ENCODE results near the gene OLFML1.

OLFML1 gene

DNA sequence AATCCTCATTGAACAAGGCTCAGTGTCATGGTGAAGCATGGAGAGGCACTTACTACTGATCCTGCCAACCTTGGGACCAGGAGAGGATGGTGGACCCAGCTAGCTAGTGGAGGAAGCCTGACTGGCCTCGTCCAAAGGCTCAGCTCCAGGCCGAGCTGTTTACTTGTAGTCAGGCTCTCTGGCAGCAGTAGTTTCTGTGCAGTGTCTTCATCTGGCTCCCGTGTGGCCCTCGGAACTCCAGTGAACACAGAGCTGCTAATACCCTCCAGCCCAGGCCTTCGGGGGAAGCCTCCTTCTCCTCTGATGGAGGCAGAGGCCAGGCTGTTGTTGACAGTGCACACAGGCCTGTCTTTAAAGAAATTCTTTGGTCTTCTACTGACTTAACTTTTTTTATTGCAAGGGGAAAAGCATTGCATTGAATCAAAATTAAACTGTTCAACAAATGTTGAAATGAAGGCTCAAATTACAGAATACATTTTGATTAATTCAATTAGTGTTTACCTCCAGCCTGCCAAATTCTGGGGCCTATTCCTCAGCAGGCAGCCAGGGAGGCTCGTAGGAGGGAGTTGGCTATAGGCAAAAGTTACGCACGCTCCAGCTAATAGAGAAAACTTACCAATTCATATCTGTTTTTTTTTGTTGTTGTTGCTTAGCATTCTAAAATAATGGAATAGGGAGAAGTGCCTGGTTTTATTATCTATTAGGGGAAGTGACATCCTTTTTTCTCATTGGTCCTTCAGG lies 47.3 kb downstream of the OLFML1 start:
- TF ChIP-seq, protein P1, sequence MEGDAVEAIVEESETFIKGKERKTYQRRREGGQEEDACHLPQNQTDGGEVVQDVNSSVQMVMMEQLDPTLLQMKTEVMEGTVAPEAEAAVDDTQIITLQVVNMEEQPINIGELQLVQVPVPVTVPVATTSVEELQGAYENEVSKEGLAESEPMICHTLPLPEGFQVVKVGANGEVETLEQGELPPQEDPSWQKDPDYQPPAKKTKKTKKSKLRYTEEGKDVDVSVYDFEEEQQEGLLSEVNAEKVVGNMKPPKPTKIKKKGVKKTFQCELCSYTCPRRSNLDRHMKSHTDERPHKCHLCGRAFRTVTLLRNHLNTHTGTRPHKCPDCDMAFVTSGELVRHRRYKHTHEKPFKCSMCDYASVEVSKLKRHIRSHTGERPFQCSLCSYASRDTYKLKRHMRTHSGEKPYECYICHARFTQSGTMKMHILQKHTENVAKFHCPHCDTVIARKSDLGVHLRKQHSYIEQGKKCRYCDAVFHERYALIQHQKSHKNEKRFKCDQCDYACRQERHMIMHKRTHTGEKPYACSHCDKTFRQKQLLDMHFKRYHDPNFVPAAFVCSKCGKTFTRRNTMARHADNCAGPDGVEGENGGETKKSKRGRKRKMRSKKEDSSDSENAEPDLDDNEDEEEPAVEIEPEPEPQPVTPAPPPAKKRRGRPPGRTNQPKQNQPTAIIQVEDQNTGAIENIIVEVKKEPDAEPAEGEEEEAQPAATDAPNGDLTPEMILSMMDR (conservative IDR thresholded peaks at IDR 0.05): no peak
- no peak overlapping the region for H3K27ac ChIP-seq

DNA sequence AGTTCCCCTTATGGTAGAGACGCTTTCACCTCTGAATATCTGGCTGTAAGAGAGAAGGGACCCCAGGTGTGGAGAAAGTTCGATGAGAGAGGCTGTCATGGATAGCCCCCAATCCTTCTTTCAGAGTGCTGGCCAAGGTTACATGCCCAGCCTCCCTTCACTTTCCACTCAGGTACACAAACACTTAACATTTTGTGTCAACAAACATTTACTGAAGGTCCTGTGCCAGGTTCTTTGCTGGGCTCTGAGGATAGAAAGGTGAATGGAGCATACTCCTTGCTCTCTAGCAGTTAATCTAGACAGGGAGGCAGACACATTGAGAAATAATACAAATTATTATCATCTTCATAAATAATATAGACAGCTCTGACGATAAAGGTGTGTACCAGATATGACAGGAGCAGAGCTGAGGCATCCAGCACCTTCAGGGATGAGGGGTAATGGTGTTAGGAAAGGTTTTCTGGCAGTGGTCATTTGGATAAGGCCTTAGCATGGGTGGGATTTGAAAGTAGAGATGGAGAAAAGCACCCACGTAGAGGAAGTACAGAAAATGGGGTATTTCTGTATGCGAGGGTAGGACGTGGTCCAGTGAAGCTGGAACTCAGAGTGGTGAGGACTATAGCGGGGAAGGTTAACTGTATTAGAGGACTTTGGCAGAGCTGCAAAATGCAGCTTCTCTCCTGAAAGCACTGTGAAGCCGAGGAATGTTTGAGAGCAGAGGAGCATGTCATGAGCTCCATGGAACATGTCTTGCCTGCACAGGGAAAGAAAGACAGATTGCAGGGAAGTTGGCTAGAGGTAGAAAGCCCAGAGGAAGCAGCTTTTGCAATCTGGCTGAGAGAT lies 48.1 kb downstream of the OLFML1 start:
- no peak overlapping the region for H3K27ac ChIP-seq

DNA sequence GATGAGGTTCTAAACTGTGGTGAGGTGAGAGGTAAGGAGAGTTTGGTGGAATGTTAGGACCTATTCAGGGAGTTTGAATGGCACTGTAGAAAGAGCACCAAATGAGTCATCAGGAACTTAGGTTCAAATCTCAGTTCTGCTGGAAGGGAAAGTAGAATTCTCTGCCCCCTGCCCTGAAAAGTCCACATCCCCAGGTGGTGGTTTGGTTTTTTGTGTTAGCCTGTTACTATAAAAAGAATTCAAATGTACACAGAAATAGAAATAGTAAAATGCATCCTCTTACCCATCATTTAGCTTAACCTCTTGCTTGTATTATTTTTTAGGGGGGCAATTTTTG lies 48.7 kb downstream of the OLFML1 start:
- TF ChIP-seq, protein P1 (conservative IDR thresholded peaks at IDR 0.05): no peak
- H3K27ac ChIP-seq: no peak overlapping the region

More for the DNA sequence above, 48.1 kb downstream of the OLFML1 start:
- TF ChIP-seq, protein P1 (conservative IDR thresholded peaks at IDR 0.05): no peak

DNA sequence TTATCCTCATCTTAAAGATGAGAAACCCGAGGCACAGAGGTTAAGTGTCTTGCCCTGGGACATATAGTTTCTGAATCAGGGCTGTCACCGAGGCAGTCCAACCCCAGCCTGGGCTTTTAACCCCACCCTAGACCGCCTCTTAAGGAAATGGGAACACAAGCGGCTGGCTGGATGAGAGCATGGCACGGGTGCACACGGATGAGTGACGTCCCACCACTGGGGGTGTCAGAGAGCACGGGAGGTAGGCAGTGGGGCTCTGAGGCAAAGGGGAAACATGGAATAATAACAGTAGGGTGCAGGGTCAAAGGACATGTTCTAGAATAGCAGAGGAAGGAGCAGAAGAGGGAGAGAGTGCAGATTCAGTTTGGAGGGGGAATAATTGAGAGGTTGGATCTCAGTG lies 50.8 kb downstream of the OLFML1 start:
- TF ChIP-seq, protein P1 (conservative IDR thresholded peaks at IDR 0.05): peak; percentile 20; the same call in 1 of the 2 replicates
- no peak overlapping the region for H3K27ac ChIP-seq

DNA sequence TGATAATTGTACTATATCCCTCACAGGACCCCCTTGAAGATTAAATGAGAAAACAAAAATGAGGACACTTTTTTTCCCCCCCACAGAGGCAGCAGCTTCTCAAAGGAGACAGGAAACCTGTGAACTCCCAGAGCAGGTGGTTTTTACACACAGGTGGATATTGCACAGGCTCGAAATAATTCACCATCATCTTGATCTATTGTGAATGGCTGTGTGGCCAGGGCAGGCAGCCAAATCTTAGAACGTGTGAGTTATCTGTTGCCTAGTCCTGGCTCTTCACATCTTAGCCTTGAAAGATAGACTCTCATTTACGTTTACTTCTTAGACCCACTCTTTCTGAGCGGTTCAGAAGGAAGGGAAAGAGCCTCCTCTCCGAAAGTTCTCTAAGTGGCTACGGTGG lies 52.0 kb downstream of the OLFML1 start:
- peak overlapping the region; percentile 88 for H3K27ac ChIP-seq
- TF ChIP-seq, protein P1 (conservative IDR thresholded peaks at IDR 0.05): no peak

DNA sequence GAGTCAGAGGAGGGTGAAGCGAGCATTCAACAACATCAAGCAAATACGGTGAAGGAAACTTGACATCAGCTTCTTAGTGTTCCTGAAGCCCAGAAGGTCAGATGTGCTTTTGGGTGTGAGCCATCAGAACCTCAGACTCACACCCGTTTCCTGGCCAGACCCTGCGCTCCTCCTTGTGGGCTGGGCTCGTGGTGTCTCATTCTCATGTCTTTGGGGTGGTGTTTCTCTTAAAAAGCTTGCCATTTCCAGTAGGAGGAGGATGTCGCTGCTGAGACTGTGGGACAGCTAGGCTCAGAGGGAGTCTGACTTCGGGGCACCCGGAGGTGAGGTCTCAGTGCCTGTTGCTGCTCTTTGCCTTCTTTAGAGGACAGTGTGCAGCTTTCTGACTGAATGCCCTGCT lies 52.7 kb downstream of the OLFML1 start:
- TF ChIP-seq, protein P1 (conservative IDR thresholded peaks at IDR 0.05): no peak
- H3K27ac ChIP-seq: peak overlapping the region; percentile 88
